Naive thymus-derived CD8-positive, alpha-beta T cell (primary cell): ENCODE data around the gene EFCAB11. TPM values are rescaled to one million over a fixed set of nuclear protein-coding genes. Genes with fewer than 3 reads are reported as not detected.

ENCODE experiments used
- ATAC-seq, 2 donors: fragments of 150-1000 bp; cut with Tn5 transposase in 1 of 2; sonication (Bioruptor Pico), chemical (Tn5 transposase) in 1 of 2; 1 replicate in 1 of 2; 2 replicates in 1 of 2; pipeline ENCODE4 v1.10.0; 2021; ENCODE audit warnings: mild to moderate bottlenecking in 2 of 2, moderate library complexity in 2 of 2
- POLR2A ChIA-PET: fragments of 350-600 bp; sonication (Branson Sonifier 250); formaldehyde crosslinking; loops from one replicate; lab custom pipeline; 2021; ENCODE audit warnings: antibody characterized with exemption; lab: Charles Lee
- DNase-seq, 10 donors: peaks; one replicate each; pipeline versions ENCODE4 v3.0.0 to v3.0.0-alpha.2; 2020 to 2022
- H3K27ac Mint-ChIP-seq, 10 donors: one replicate each; pipeline ENCODE4 v1.8.0; 2020 to 2022; ENCODE audit warnings: mild to moderate bottlenecking in 10 of 10, mixed read lengths in 10 of 10, moderate library complexity in 4 of 10, inconsistent platforms in 1 of 10
- H3K27me3 Mint-ChIP-seq, 5 donors: one replicate each; pipeline ENCODE4 v1.8.0; 2021 to 2022; ENCODE audit warnings: mixed read lengths in 5 of 5
- H3K36me3 Mint-ChIP-seq, 3 donors: one replicate each; pipeline ENCODE4 v1.8.0; 2020 to 2022; ENCODE audit warnings: mixed read lengths in 3 of 3, mild to moderate bottlenecking in 2 of 3, inconsistent platforms in 1 of 3
- H3K4me1 Mint-ChIP-seq, 4 donors: one replicate each; pipeline ENCODE4 v1.8.0; 2021 to 2022; ENCODE audit warnings: mixed read lengths in 4 of 4
- H3K4me3 Mint-ChIP-seq, 10 donors: one replicate each; pipeline ENCODE4 v1.8.0; 2020 to 2022; ENCODE audit warnings: mild to moderate bottlenecking in 10 of 10, mixed read lengths in 10 of 10, moderate library complexity in 6 of 10, inconsistent platforms in 1 of 10
- H3K9me3 Mint-ChIP-seq, 9 donors: one replicate each; pipeline ENCODE4 v1.8.0; 2020 to 2022; ENCODE audit warnings: mixed read lengths in 9 of 9, mild to moderate bottlenecking in 3 of 9, inconsistent platforms in 1 of 9, moderate library complexity in 1 of 9
- polyA plus RNA-seq, 3 donors: library from polyadenylated mRNA; unstranded; fragments of 300-500 nt; fragmentation: Illumina TruSeq; gene quantifications; one replicate each; pipeline ENCODE4 v1.2.3, GENCODE V29; 2021
- total RNA-seq, 8 experiments: library from RNA in 2 of 8; stranded (reverse) in 2 of 8; gene quantifications; one replicate each; pipeline ENCODE4 v1.2.3 and lab custom pipeline; 2021 to 2026

The EFCAB11 gene
- total and polyA plus RNA-seq, 5 experiments from 2014 or later: 1.2 to 6.8 (median 2.7) TPM

DNA sequence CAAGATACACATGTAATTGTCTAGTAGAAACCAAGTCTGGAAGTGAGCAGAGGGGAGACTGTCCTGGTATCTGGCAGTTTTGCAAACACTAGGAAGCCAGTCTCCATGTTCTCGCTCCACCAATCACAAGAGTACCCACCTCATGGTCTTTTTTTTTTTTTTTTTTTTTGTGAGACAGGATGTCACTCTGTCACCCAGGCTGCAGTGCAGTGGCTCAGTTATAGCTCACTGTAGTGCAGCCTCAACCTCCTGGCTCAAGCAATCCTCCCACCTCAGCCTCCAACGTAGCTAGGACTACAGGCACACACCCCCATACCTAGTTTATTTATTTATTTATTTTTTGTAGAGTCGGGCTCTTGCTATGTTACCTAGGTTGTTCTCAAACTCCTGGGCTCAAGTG lies 189.2 kb downstream of the EFCAB11 start:
- peaks cover 0 to 1% (median 0%) of the 10 kb centered on the region in 9 donors for H3K9me3 Mint-ChIP-seq
- no peaks in the 10 kb centered on the region for H3K27me3 Mint-ChIP-seq
- H3K4me1 Mint-ChIP-seq: peaks cover 29 to 49% (median 40%) of the 10 kb centered on the region in 4 donors
- ATAC-seq (no peak), DNase-seq (no peak)
- no peak overlapping the region for H3K4me3 Mint-ChIP-seq
- H3K36me3 Mint-ChIP-seq: no peaks in the 10 kb centered on the region
- POLR2A ChIA-PET: interaction anchor here (0.6 to 4.4 kb wide), 7 partner anchors 44 to 457 kb away, joined by 3 to 31 read pairs (median 4); no protein-coding TSS in a partner anchor
- H3K27ac Mint-ChIP-seq: peak overlapping the region in 4 of 10 donors; percentile 13 to 61 (median 32)

- no peaks in the 10 kb centered on the region for H3K27me3 Mint-ChIP-seq
- H3K36me3 Mint-ChIP-seq: peaks cover 0 to 5% (median 0%) of the 10 kb centered on the region in 3 donors
- POLR2A ChIA-PET: no interaction called here
- DNase-seq (no peak), ATAC-seq (no peak)
- peaks cover 0 to 6% (median 0%) of the 10 kb centered on the region in 9 donors for H3K9me3 Mint-ChIP-seq
- peaks cover 19 to 31% (median 24%) of the 10 kb centered on the region in 4 donors for H3K4me1 Mint-ChIP-seq
- no peak overlapping the region for H3K4me3 Mint-ChIP-seq
- H3K27ac Mint-ChIP-seq: peak overlapping the region in 2 of 10 donors; percentile 41 to 58
These were observed 194.4 kb downstream of the EFCAB11 start for GRCh38 chr14:89760086-89760485.

DNA sequence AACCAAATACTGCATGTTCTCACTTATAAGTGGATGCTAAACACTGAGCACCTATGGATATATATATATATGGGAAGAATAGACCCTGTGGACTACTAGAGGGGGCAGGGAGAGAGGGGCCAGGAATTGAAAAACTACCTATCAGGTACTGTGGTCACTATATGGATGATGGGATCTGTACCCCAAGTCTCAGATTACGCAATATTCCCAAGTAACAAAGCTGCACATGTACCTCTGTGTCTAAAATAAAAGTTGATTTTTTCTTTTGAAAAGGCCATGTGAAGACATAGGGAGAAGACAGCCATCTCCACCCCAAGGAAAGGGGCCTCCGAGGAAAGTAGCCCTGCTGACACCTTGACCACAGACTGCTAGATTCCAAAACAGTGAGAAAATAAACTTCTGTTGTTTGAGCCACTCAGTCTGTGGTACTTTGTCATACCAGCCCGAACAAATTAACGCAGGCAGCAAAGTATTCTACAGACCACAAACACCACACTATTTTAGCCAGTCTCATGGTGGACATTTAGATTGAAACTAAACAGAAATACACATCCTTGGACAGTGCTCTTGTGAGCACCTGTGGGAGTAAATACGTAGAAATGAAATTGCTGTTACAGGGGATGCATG lies 197.1 kb downstream of the EFCAB11 start:
- ATAC-seq (no peak), DNase-seq (no peak)
- Mint-ChIP-seq H3K27ac (peak overlapping the region in 1 of 10 donors; percentile 32), H3K4me1 (peaks cover 8 to 17% (median 11%) of the 10 kb centered on the region in 4 donors), H3K4me3 (no peak overlapping the region), H3K36me3 (peaks cover 0 to 5% (median 0%) of the 10 kb centered on the region in 3 donors), H3K27me3 (no peaks in the 10 kb centered on the region), H3K9me3 (peaks cover 0 to 9% (median 2%) of the 10 kb centered on the region in 9 donors)
- POLR2A ChIA-PET: interaction anchor here (0.9 to 1.3 kb wide), 2 partner anchors 17 to 37 kb away, joined by 3 read pairs; no protein-coding TSS in a partner anchor

GRCh38 chr14:89755816-89756215 lies 198.7 kb downstream of the EFCAB11 start:
- POLR2A ChIA-PET: no interaction called here
- H3K4me3 Mint-ChIP-seq: no peak overlapping the region
- DNase-seq: no peak

GRCh38 chr14:89753828-89754412 lies 200.6 kb downstream of the EFCAB11 start:
- Mint-ChIP-seq H3K4me3 (no peak overlapping the region), H3K9me3 (peaks cover 0 to 9% (median 2%) of the 10 kb centered on the region in 9 donors), H3K27ac (no peak overlapping the region), H3K27me3 (no peaks in the 10 kb centered on the region), H3K4me1 (peaks cover 23 to 33% (median 27%) of the 10 kb centered on the region in 4 donors), H3K36me3 (peaks cover 0 to 5% (median 0%) of the 10 kb centered on the region in 3 donors)
- POLR2A ChIA-PET: interaction anchor here (1.5 kb wide), 1 partner anchor 10 kb away, joined by 3 read pairs; no protein-coding TSS in a partner anchor
- ATAC-seq (no peak), DNase-seq (no peak)

More at GRCh38 chr14:89755816-89756215, 198.7 kb downstream of the EFCAB11 start:
- Mint-ChIP-seq H3K36me3 (peaks cover 0 to 5% (median 0%) of the 10 kb centered on the region in 3 donors), H3K9me3 (peaks cover 0 to 9% (median 2%) of the 10 kb centered on the region in 9 donors), H3K27me3 (no peaks in the 10 kb centered on the region), H3K4me1 (peaks cover 18 to 22% (median 21%) of the 10 kb centered on the region in 4 donors), H3K27ac (no peak overlapping the region)
- no peak for ATAC-seq

- DNase-seq: no peak
- Mint-ChIP-seq H3K4me3 (peak overlapping the region in 5 of 10 donors; percentile 6 to 30 (median 19)), H3K9me3 (peaks cover 0 to 15% (median 7%) of the 10 kb centered on the region in 9 donors), H3K27ac (peak overlapping the region in 4 of 10 donors; percentile 2 to 14 (median 2)), H3K4me1 (peaks cover 18 to 25% (median 23%) of the 10 kb centered on the region in 4 donors), H3K36me3 (peaks cover 0 to 9% (median 4%) of the 10 kb centered on the region in 3 donors), H3K27me3 (no peaks in the 10 kb centered on the region)
- ATAC-seq: no peak
- POLR2A ChIA-PET: interaction anchor here (0.8 to 1.0 kb wide), 3 partner anchors 18 to 30 kb away, joined by 3 to 4 read pairs (median 4); no protein-coding TSS in a partner anchor
These were observed 203.6 kb downstream of the EFCAB11 start for GRCh38 chr14:89750908-89751392.

DNA sequence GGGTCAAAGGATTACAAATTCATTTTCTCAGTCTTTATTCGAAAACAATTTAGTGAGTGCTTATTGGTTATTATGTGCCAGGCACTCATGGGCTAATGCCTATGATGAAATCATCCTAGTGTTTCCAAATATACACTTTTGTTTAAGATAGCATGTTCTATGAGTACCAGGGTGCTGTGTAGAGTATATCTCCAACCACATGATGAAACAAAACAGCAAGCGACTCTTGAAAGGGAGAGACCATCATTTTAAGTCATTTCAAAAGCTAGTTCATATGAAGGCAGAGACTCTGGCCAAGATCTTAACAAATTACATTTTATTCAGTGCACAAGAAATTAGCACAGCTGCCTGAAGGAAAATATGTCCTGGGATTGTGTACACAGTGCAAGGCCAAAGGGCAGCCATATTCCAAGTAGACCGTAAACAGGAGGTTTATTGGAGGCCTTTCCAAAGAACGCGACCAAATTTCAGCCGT lies 204.2 kb downstream of the EFCAB11 start:
- ATAC-seq: no peak
- Mint-ChIP-seq H3K4me3 (peak overlapping the region in 3 of 10 donors; percentile 14 to 30 (median 22)), H3K9me3 (peaks cover 0 to 15% (median 7%) of the 10 kb centered on the region in 9 donors), H3K27me3 (no peaks in the 10 kb centered on the region), H3K27ac (peak overlapping the region in 2 of 10 donors; percentile 14 to 20), H3K4me1 (peaks cover 18 to 24% (median 23%) of the 10 kb centered on the region in 4 donors), H3K36me3 (peaks cover 0 to 12% (median 4%) of the 10 kb centered on the region in 3 donors)
- no peak for DNase-seq
- POLR2A ChIA-PET: interaction anchor here (0.9 kb wide), 1 partner anchor 29 kb away, joined by 4 read pairs; no protein-coding TSS in a partner anchor

DNA sequence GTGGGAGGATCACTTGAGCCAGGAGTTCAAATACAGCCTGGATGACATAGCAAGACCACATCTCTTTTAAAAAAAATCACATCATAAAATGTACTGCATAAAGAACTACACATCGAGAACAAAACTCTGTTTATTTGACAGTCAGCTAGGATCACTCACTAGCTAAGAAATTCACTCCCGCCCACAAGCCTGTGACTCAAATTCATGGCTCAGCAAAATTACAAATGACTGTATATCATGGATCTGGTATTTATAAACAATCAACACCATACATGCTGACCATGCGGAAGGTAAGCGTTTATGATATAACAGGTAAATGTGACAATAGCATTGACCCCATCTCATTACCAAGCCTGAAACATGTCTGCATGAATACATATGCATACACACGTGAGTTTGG lies 206.5 kb downstream of the EFCAB11 start:
- Mint-ChIP-seq H3K9me3 (peaks cover 0 to 15% (median 4%) of the 10 kb centered on the region in 9 donors), H3K4me1 (peaks cover 25 to 43% (median 30%) of the 10 kb centered on the region in 4 donors), H3K27me3 (no peaks in the 10 kb centered on the region), H3K4me3 (no peak overlapping the region), H3K27ac (no peak overlapping the region), H3K36me3 (peaks cover 0 to 12% (median 4%) of the 10 kb centered on the region in 3 donors)
- DNase-seq: no peak
- ATAC-seq: no peak
- POLR2A ChIA-PET: interaction anchor here (1.4 to 1.5 kb wide), 2 partner anchors 21 to 27 kb away, joined by 3 to 7 read pairs; no protein-coding TSS in a partner anchor

DNA sequence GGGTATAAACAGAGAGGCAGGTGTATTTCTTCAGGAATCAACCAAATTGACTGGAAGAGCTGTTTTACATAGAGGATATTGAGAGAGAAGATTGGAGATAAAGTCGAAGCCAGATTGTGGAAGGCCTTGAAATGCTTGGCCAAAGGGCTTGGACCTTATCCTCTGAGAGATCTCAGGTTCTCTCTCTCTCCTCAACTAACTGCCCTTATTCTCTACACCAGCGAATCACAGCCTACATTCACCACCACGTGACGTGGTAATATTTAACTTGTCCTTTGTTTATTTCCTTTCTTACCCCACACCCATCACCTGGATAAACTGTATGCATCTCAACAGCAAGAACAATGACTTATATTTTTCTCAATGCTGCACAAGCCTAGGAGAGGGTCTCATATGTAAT lies 207.4 kb downstream of the EFCAB11 start:
- Mint-ChIP-seq H3K4me3 (no peak overlapping the region), H3K27ac (no peak overlapping the region), H3K9me3 (peaks cover 0 to 15% (median 4%) of the 10 kb centered on the region in 9 donors), H3K36me3 (peaks cover 0 to 12% (median 4%) of the 10 kb centered on the region in 3 donors), H3K27me3 (no peaks in the 10 kb centered on the region), H3K4me1 (peaks cover 25 to 46% (median 32%) of the 10 kb centered on the region in 4 donors)
- ATAC-seq: no peak
- no peak for DNase-seq
- POLR2A ChIA-PET: interaction anchor here (0.7 to 2.1 kb wide), 3 partner anchors 20 to 630 kb away, joined by 3 to 6 read pairs (median 3); no protein-coding TSS in a partner anchor

GRCh38 chr14:89746654-89747053 lies 207.9 kb downstream of the EFCAB11 start:
- POLR2A ChIA-PET: interaction anchor here (0.7 to 2.1 kb wide), 3 partner anchors 11 to 630 kb away, joined by 3 to 6 read pairs (median 3); no protein-coding TSS in a partner anchor
- no peaks in the 10 kb centered on the region for H3K27me3 Mint-ChIP-seq
- H3K36me3 Mint-ChIP-seq: peaks cover 0 to 12% (median 4%) of the 10 kb centered on the region in 3 donors
- no peak overlapping the region for H3K4me3 Mint-ChIP-seq
- H3K9me3 Mint-ChIP-seq: peaks cover 0 to 15% (median 4%) of the 10 kb centered on the region in 9 donors
- ATAC-seq: no peak
- H3K4me1 Mint-ChIP-seq: peaks cover 23 to 46% (median 31%) of the 10 kb centered on the region in 4 donors
- no peak overlapping the region for H3K27ac Mint-ChIP-seq
- DNase-seq: no peak

GRCh38 chr14:89746135-89746534 lies 208.4 kb downstream of the EFCAB11 start:
- DNase-seq (no peak), ATAC-seq (no peak)
- peaks cover 0 to 12% (median 4%) of the 10 kb centered on the region in 3 donors for H3K36me3 Mint-ChIP-seq
- peaks cover 0 to 15% (median 4%) of the 10 kb centered on the region in 9 donors for H3K9me3 Mint-ChIP-seq
- POLR2A ChIA-PET: interaction anchor here (0.7 to 2.1 kb wide), 6 partner anchors 11 to 629 kb away, joined by 3 to 6 read pairs (median 3); no protein-coding TSS in a partner anchor
- H3K4me3 Mint-ChIP-seq: no peak overlapping the region
- peaks cover 19 to 42% (median 26%) of the 10 kb centered on the region in 4 donors for H3K4me1 Mint-ChIP-seq
- no peaks in the 10 kb centered on the region for H3K27me3 Mint-ChIP-seq
- no peak overlapping the region for H3K27ac Mint-ChIP-seq
